Fibroblast of skin of left quadriceps (primary cell): ENCODE data around the gene KCNIP1.
"Not testable (repeated sequence)": the region's sequence is repeated elsewhere in the genome, so short reads cannot be mapped to it uniquely, and the experiment has no call there.

ENCODE experiments used
- DNase-seq, 2 experiments: peaks; one replicate each; pipeline ENCODE4 v3.0.0-alpha.2; 2013; ENCODE audit warnings: low read depth in 2 of 2

KCNIP1 gene

DNA sequence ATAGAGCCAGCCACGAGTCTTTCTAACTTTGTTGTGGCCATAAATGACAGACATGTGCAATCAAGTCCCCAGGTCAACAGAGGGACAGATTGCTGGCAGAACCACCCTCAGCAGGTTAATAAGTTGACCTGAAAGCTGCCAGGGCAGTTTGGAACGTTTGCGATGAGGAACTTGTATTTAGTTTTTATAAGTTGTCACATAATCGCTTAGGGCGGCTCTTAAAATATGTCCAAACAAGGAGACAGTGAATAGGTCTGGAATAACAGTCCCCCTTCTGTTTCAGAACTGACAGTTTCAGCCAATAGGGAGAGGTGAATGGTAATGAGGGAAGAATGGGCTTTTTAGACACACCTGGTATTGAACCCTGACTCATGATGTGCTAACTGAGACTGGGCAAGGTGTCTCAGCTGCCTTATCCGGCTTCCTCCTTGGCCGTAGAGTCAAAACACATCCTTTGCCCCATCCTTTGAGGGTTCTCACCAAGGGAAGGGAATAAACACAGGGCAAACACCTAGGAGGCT lies 246.2 kb downstream of the KCNIP1 start:
- DNase-seq = no peak

DNA sequence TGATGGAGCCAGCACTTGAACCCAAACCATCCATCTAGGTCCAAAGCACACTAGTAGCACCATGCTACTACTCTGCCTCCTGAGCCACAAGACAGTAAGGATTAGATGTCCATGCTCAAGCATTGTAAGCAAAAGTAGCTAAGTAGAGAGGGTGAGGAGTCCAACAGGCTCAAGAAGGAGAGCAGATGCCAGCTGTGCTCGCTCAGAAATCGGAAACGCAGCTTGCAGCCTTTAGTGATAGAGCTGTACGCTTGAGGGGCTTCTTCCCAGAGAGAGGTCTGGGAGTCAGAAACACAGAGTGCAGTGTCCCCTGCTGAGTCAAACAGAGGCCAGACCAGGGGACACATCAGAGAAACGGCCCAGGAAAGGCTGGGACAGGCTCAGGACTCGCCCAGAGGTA lies 247.0 kb downstream of the KCNIP1 start:
- DNase-seq = no peak

- no peak for DNase-seq
Measured at GRCh38 chr5:170751631-170752030, 247.8 kb downstream of the KCNIP1 start.

- no peak for DNase-seq
Measured at GRCh38 chr5:170752257-170753215, 248.7 kb downstream of the KCNIP1 start.

DNA sequence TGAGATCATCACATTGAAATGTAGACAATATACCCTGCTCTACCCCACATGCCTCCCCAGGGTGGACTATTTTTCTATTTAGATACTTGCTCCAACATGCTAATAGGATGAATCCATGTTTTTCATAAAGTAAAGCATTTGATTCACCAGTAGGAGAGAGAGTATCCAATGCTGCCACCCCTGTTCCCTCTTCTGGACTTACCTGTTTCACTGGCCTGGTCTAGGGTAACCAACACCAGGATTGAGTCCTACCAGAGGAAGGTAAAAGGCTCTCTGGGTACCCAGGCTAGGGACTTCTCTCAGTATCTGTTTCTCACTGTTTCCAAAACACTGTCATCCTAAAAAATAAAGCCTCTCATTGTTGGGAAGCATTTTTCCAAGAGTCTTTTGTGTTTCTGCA lies 249.5 kb downstream of the KCNIP1 start:
- no peak for DNase-seq

- DNase-seq = not testable (repeated sequence)
Measured at GRCh38 chr5:170754508-170754907, 250.7 kb downstream of the KCNIP1 start.

- DNase-seq = no peak
Measured at GRCh38 chr5:170755679-170756456, 252.0 kb downstream of the KCNIP1 start.

- no peak for DNase-seq
Measured at GRCh38 chr5:170756691-170757090, 252.9 kb downstream of the KCNIP1 start.

DNA sequence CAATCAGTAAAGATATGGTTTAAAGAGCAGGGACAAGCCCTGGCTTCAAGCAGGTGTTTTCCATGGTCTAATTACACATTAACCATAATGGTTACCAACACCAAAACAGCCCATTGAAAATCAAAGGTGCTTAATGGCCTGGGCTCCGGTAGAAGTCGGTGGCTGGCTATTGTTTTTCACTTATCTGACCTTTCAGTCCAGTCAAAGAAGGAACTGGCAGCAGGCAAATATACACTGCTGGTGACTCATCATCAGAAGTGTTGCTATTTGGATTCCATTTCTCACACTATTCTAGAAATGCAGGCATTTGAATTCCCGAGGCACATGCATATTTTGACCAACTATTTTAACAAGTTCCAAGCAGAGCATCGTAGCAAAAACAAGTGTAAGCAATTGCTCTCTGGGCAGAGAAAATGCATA lies 253.4 kb downstream of the KCNIP1 start:
- peak in 1 of 2 experiments; percentile 2 for DNase-seq

DNA sequence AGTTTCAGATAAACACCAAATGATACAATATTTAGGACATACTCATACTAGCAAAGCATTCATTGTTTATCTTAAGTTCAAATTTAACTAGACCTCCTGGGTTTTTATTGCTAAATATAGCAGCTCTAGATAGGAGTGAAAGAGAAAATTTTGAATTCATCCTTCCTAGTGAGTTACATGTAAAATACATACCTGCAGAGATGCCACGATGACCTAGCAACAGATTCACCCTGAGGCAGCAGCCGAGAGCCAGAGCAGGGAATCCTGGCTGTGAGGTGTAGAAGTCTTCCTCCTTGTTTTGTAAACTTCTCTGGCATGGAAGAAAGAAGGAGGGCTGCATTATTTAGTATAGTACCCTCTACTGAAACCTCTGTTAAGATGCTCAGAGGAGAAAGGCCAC lies 253.8 kb downstream of the KCNIP1 start:
- DNase-seq = no peak

GRCh38 chr5:170758481-170758880 lies 254.7 kb downstream of the KCNIP1 start:
- no peak for DNase-seq

- no peak for DNase-seq
Measured at GRCh38 chr5:170760113-170760512, 256.3 kb downstream of the KCNIP1 start.

- no peak for DNase-seq
Measured at GRCh38 chr5:170761048-170761707, 257.4 kb downstream of the KCNIP1 start.

- no peak for DNase-seq
Measured at GRCh38 chr5:170761708-170762066, 257.9 kb downstream of the KCNIP1 start.

DNA sequence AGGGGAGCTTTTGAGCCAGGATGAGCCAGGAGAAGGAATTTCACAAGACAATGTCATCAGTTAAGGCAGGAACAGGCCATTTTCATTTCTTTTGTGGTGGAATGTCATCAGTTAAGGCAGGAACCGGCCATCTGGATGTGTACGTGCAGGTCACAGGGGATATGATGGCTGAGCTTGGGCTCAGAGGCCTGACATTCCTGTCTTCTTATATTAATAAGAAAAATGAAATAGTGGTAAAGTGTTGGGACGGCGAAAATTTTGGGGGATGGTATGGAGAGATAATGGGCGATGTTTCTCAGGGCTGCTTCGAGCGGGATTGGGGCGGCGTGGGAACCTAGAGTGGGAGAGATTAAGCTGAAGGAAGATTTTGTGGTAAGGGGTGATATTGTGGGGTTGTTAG lies 258.5 kb downstream of the KCNIP1 start:
- DNase-seq = not testable (repeated sequence)

DNA sequence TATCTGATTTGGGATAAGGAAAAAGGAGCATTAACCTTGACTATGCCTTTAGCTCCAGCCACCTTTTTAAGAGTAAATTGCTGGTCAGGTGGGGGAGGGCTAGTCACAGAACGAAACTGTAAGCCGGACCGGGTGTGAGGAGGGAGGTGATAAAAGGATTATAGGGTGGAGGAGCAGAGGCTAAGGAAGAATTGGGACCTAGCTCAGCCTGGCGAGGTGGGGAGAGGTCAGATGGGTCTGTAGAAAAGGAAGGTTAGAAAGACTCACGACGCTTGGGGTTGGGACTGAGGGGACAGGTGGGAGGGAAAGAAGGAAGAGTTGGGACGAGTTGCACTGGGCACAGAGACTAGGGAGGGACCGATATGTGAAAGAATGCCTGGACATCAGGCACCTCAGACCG lies 262.0 kb downstream of the KCNIP1 start:
- DNase-seq = not testable (repeated sequence)

DNA sequence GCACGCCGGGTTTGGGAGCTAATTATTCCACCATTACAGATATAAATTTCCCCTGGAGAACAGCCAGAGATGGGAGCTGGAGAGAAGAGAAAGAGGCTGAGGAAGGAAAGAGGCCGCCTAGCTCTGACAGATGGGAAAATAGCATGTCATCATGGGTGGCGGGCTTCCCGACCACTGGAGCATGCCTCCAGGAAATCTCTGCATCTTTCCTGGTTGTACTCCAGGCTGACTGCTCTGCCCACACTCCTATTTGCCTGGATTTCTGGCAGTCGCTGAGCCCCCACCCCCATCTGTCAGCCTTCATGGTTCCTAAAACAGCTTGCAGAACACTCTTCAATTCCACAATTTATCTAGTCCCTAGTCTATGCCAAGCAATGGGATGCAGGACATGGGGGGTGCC lies 265.4 kb downstream of the KCNIP1 start:
- no peak for DNase-seq

GRCh38 chr5:170769898-170770416 lies 266.1 kb downstream of the KCNIP1 start:
- DNase-seq = no peak

- DNase-seq = no peak
Measured at GRCh38 chr5:170771496-170771895, 267.7 kb downstream of the KCNIP1 start.

- DNase-seq = no peak
Measured at GRCh38 chr5:170773024-170773985, 269.5 kb downstream of the KCNIP1 start.

DNA sequence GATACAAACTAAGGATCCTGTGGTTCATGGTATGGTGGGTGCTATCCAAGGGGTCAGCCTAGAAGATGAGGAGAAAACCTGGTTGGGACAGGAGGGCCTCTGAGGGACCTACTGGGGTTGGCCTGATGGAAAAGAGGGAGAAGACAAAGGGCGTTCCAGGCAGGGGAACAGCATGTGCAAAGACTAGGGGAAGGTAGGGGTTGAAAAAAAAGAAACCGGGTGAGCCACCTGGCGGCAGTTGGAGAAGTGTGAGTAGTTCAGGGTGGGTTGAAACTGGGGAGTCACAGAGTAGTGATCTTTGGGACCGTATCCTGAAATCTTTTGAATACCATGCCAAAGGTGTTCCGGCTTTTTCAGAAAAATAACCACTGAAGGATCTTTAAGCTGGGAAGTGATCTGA lies 271.0 kb downstream of the KCNIP1 start:
- no peak for DNase-seq
